ENCODE measurements around the gene CASR.

Gene CASR, protein sequence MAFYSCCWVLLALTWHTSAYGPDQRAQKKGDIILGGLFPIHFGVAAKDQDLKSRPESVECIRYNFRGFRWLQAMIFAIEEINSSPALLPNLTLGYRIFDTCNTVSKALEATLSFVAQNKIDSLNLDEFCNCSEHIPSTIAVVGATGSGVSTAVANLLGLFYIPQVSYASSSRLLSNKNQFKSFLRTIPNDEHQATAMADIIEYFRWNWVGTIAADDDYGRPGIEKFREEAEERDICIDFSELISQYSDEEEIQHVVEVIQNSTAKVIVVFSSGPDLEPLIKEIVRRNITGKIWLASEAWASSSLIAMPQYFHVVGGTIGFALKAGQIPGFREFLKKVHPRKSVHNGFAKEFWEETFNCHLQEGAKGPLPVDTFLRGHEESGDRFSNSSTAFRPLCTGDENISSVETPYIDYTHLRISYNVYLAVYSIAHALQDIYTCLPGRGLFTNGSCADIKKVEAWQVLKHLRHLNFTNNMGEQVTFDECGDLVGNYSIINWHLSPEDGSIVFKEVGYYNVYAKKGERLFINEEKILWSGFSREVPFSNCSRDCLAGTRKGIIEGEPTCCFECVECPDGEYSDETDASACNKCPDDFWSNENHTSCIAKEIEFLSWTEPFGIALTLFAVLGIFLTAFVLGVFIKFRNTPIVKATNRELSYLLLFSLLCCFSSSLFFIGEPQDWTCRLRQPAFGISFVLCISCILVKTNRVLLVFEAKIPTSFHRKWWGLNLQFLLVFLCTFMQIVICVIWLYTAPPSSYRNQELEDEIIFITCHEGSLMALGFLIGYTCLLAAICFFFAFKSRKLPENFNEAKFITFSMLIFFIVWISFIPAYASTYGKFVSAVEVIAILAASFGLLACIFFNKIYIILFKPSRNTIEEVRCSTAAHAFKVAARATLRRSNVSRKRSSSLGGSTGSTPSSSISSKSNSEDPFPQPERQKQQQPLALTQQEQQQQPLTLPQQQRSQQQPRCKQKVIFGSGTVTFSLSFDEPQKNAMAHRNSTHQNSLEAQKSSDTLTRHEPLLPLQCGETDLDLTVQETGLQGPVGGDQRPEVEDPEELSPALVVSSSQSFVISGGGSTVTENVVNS

DNA sequence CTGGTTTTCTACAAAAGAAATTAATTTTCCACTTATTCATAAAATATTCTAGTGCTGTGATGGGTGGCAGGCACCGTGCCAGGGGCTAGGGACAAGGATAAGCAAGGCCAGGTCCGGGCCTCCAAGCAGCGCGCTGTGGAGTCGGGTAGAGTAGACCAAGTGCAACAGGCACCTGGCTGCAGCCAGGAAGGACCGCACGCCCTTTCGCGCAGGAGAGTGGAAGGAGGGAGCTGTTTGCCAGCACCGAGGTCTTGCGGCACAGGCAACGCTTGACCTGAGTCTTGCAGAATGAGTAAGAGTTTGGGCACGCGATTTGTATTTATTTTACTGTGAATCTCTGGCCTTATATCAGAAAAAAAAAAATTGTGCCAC is at the start of gene CASR:
TSS of gene CASR (plus strand) at position 148 of the 372 bp plus-strand sequence. CDS start 70,522 bp downstream, outside the sequence.
- Histone ChIP-seq H3K27me3 (ENCODE audit: insufficient read depth, low read length) (no peaks in the 10 kb centered on the region), H2AFZ (ENCODE audit: low read length) (no peak within 1 kb of the TSS)
- TF ChIP-seq, protein P1, sequence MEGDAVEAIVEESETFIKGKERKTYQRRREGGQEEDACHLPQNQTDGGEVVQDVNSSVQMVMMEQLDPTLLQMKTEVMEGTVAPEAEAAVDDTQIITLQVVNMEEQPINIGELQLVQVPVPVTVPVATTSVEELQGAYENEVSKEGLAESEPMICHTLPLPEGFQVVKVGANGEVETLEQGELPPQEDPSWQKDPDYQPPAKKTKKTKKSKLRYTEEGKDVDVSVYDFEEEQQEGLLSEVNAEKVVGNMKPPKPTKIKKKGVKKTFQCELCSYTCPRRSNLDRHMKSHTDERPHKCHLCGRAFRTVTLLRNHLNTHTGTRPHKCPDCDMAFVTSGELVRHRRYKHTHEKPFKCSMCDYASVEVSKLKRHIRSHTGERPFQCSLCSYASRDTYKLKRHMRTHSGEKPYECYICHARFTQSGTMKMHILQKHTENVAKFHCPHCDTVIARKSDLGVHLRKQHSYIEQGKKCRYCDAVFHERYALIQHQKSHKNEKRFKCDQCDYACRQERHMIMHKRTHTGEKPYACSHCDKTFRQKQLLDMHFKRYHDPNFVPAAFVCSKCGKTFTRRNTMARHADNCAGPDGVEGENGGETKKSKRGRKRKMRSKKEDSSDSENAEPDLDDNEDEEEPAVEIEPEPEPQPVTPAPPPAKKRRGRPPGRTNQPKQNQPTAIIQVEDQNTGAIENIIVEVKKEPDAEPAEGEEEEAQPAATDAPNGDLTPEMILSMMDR (IDR thresholded peaks at IDR 0.05; ENCODE audit: low read length), result no peak
- no peak for TF ChIP-seq EZH2 (IDR thresholded peaks at IDR 0.05; ENCODE audit: borderline replicate concordance, low read length)

DNA sequence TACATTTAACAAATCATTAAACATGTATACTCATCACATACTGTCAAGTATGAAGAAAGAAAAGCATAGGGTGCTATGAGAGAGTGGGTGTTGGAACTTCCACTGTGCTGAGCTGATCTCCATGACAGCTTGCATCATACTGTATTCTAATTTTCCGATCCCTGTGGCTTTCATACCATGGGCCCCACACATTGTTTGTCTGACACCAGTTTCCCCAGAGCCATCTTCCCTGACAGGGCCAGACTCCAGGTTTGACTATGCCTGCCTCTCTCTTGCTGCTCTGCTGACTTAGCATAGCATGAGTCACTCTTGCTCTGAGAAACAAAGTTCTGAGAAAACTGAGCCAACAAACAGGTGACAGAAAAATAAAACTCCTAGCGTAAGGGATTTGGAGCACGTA is 37.0 kb upstream of the CASR start:
- Histone ChIP-seq H3K9ac (ENCODE audit: low read length) (no peak overlapping the region), H3K27ac (ENCODE audit: low read depth, low read length, poor library complexity, severe bottlenecking) (no peak overlapping the region), H3K4me1 (ENCODE audit: insufficient read depth, low read length, severe bottlenecking) (no peaks in the 10 kb centered on the region), H3K79me2 (ENCODE audit: insufficient read depth, low read length) (no peaks in the 10 kb centered on the region), H3K9me3 (ENCODE audit: low read length) (no peaks in the 10 kb centered on the region), H3K4me3 (ENCODE audit: low read depth, low read length, poor library complexity, severe bottlenecking) (no peak overlapping the region), H3K27me3 (ENCODE audit: insufficient read depth, low read length) (no peaks in the 10 kb centered on the region), H3K4me2 (ENCODE audit: low read length) (no peak overlapping the region), H2AFZ (ENCODE audit: low read length) (no peak overlapping the region), H3K36me3 (ENCODE audit: insufficient read depth, low read length) (no peaks in the 10 kb centered on the region), H3F3A (ENCODE audit: insufficient read depth, low read length) (no peaks in the 10 kb centered on the region; the same call in 1 of the 2 replicates), H3K9me2 (ENCODE audit: low read depth, low read length) (no peaks in the 10 kb centered on the region), H4K20me1 (ENCODE audit: insufficient read depth, low read length) (no peaks in the 10 kb centered on the region)
- TF ChIP-seq, protein P1 (IDR thresholded peaks at IDR 0.05; ENCODE audit: low read length), result no peak
- TF ChIP-seq EZH2 (IDR thresholded peaks at IDR 0.05; ENCODE audit: borderline replicate concordance, low read length), result no peak

More for the DNA sequence above, at the start of gene CASR:
- Histone ChIP-seq H3K9me2 (ENCODE audit: low read depth, low read length) (no peaks in the 10 kb centered on the region), H3K9ac (ENCODE audit: low read length) (no peak within 1 kb of the TSS), H3K36me3 (ENCODE audit: insufficient read depth, low read length) (no peaks in the 10 kb centered on the region), H4K20me1 (ENCODE audit: insufficient read depth, low read length) (no peaks in the 10 kb centered on the region), H3K4me3 (ENCODE audit: low read depth, low read length, poor library complexity, severe bottlenecking) (no peak within 1 kb of the TSS), H3K9me3 (ENCODE audit: low read length) (no peaks in the 10 kb centered on the region), H3K27ac (ENCODE audit: low read depth, low read length, poor library complexity, severe bottlenecking) (no peak within 1 kb of the TSS), H3F3A (ENCODE audit: insufficient read depth, low read length) (no peaks in the 10 kb centered on the region), H3K79me2 (ENCODE audit: insufficient read depth, low read length) (no peaks in the 10 kb centered on the region), H3K4me2 (ENCODE audit: low read length) (no peak within 1 kb of the TSS), H3K4me1 (ENCODE audit: insufficient read depth, low read length, severe bottlenecking) (no peaks in the 10 kb centered on the region)

DNA sequence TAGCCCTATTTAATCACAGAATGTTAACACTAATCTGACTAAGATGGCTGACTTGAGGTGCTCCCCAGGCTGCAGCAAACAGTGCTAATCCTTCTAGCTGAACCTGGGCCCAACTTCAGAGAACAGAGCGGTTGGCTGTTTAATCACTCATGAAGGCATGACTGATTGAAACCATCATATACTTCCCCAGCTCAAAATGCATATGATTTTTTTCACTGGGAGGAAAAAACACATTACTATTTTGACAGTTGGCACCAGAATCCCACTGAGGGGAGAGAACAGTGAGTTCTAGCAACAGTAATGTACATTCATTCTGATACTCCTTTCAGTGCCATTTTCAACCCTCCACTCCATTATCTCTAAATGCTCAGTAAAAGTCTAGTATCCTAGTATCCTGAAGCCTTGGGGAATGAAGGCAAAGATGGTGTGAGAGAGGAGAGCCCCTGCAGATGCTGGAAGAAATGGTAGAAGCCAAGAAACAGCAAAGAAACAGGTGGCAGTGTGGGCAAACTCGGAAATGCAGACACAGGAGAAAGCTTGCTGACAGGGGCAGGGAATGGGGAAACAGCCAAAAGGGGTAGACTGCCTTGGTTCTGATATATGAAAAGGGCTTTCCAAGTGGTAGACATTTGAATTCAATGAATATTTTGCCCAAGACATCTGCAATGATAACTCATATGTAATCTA is 34.4 kb upstream of the CASR start:
- TF ChIP-seq, protein P1 (IDR thresholded peaks at IDR 0.05; ENCODE audit: low read length), result no peak
- no peak for TF ChIP-seq EZH2 (IDR thresholded peaks at IDR 0.05; ENCODE audit: borderline replicate concordance, low read length)
- Histone ChIP-seq H3K4me1 (ENCODE audit: insufficient read depth, low read length, severe bottlenecking) (no peaks in the 10 kb centered on the region), H3K79me2 (ENCODE audit: insufficient read depth, low read length) (no peaks in the 10 kb centered on the region), H3K4me2 (ENCODE audit: low read length) (no peak overlapping the region), H3K27me3 (ENCODE audit: insufficient read depth, low read length) (no peaks in the 10 kb centered on the region), H3K9ac (ENCODE audit: low read length) (no peak overlapping the region), H3K36me3 (ENCODE audit: insufficient read depth, low read length) (no peaks in the 10 kb centered on the region), H3K4me3 (ENCODE audit: low read depth, low read length, poor library complexity, severe bottlenecking) (no peak overlapping the region), H3K27ac (ENCODE audit: low read depth, low read length, poor library complexity, severe bottlenecking) (no peak overlapping the region), H4K20me1 (ENCODE audit: insufficient read depth, low read length) (no peaks in the 10 kb centered on the region), H3K9me2 (ENCODE audit: low read depth, low read length) (no peaks in the 10 kb centered on the region), H3K9me3 (ENCODE audit: low read length) (no peaks in the 10 kb centered on the region), H3F3A (ENCODE audit: insufficient read depth, low read length) (no peaks in the 10 kb centered on the region; the same call in 1 of the 2 replicates), H2AFZ (ENCODE audit: low read length) (no peak overlapping the region)

All from OCI-LY1 (cell line).